Measurements from ENCODE around the gene GREB1.

Gene GREB1

DNA sequence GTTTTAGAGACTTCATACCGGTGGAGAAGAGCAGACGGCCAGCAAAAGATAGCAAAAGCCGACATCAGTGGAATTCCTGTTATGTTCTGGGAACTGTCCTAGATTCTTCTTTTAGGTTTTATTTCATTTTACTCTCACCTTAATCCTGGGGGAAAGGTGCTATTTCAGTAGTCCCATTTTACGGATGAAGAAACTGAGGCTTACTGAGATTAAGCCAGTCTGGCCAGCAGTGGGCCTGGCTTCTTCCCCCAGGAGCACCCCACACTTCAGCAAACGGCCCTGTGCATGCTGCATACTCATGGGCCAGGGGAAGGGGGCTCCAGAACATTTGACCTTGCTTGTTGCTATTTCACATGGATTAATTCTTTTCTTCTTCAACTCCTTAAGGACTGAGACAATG, 79.5 kb downstream of the GREB1 start:
- DNase-seq: no peak

DNA sequence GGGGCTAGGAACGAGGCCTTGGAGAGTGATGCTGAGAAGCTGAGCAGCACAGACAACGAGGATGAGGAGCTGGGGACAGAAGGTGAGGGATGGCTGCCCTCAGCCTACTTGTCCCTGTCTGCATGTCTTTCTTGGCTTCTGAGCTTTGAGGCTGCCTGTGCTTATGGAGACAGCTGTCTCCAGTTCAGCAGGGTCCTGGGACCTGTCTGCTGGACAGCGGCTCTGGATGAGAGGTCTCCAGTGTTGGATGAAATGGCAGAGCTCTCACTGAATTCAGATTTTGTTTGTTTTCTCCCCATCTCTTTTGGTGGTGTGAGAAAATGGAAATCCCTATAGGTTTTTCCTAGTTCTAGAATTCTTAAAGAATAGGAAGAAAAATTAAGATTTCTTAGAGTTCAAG, 81.4 kb downstream of the GREB1 start:
- no peak for DNase-seq

- no peak for DNase-seq
Observed at GRCh38 chr2:11616097-11616687, 82.3 kb downstream of the GREB1 start.

- no peak for DNase-seq
Observed at GRCh38 chr2:11616851-11617415, 83.1 kb downstream of the GREB1 start.

DNA sequence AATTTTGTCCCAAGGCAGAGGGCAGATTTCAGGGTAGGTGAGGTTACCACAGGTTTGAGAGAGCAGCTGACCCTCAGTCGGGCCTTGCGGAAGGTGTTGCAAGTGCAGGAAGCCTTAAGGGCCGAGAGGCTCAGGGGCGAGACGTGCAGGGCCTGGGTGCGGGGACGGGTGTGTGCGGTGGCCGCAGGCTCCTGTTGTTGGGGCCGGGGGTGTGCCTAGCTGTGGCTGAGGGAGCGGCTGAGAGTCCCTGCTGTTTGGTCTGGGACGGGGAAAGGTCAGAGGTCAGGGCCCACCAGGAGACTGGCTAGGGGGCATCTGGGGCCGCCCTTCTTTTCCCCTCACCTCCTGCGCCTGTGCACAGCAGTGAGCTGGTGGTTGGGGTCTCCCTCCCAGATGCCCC, 83.7 kb downstream of the GREB1 start:
- DNase-seq: no peak

- no peak for DNase-seq
Observed at GRCh38 chr2:11617984-11618707, 84.3 kb downstream of the GREB1 start.

DNA sequence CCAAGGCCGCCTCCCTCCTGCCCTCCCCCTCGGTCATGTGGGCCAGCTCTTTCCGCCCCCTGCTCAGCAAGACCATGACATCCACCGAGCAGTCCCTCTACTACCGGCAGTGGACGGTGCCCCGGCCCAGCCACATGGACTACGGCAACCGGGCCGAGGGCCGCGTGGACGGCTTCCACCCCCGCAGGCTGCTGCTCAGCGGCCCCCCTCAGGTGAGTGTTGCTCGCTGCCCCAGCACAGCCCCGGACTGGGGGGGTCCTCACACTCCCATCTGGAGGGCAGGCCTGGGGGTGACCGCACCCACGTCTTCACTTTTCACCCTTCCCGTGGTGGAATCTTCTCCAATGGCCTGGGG, 84.8 kb downstream of the GREB1 start:
- DNase-seq: no peak

- DNase-seq: no peak
Observed at GRCh38 chr2:11621410-11621809, 87.6 kb downstream of the GREB1 start.

DNA sequence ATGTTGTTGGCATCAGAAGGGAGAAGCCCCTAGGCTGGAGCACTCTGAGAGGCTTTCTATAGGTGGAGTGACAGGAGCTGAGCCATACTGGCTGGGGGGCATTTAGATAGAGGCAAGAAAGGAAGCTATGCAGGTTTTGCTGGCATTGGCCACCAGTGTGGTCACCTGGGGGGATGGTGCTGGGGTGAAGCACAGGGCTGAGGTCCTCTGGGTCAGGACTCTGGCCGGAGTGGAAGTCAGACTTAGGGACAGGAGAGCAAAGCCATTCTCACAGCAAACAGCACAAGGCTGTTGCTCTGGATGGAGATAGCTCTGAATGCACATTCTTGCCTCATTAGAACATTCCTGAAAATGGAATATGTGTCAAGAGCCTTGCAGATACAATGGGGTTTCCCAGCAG, 88.8 kb downstream of the GREB1 start:
- no peak for DNase-seq

GRCh38 chr2:11624893-11625292, 91.0 kb downstream of the GREB1 start:
- DNase-seq: no peak

- DNase-seq: no peak
Observed at GRCh38 chr2:11625671-11626070, 91.8 kb downstream of the GREB1 start.

- no peak for DNase-seq
Observed at GRCh38 chr2:11628675-11629074, 94.8 kb downstream of the GREB1 start.

GRCh38 chr2:11629215-11629614, 95.4 kb downstream of the GREB1 start:
- DNase-seq: no peak

DNA sequence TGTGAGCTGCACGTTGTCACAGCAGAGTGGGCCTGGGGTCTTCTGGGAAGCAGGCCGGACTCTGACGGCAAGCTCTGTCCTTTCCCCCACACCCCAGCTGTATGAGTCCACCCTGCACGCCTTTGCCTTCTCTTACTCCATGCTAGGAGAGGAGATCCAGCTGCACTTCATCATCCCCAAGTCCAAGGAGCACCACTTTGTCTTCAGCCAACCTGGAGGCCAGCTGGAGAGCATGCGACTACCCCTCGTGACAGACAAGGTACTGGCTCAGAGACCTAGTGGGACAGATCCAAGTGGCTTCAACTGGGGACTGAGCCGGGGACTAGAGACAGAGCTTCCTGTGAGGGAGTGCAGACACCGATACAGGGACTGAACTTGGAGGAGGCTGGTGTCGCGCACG, 96.0 kb downstream of the GREB1 start:
- no peak for DNase-seq

GRCh38 chr2:11630855-11631254, 97.0 kb downstream of the GREB1 start:
- no peak for DNase-seq

DNA sequence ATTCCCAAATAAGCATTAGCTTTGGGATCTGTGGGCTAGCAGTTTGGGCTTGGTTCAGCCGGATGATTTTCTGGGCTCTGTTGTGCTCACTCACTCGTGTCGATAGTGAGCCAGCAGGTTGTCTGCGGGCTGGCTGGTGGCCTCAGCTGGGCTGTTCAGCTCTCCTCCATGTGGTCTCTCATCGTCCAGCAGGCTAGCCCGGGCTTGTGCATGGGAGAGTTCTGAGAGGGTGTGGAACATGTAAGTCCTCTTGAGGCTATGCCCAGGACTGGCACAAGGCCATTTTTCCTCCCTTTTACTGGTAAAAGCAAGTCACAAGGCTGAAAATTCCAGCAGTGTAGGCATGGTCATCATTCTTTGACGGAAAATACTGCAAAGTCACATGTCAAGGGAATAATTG, 97.6 kb downstream of the GREB1 start:
- DNase-seq: no peak

- no peak for DNase-seq
Observed at GRCh38 chr2:11633923-11634478, 100.2 kb downstream of the GREB1 start.

DNA sequence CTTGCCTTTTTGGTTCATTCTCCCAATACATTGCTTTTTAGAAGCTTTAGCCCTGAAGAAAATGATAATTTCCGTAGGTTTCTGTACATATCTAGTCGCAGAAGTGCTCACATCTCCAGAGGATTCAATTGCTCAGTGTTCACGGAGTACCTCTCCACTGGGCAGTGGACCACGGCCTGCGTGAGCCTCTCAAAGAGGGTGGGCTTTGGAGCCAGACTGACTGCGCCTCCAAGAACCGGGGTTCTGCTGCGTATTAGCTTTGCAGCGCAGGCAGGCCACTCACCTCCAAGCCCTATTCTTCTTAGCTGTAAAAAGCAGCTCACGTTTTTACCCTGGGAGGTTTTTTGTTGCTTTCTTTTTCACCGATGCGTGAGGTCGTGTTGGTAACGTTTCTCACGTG, 100.7 kb downstream of the GREB1 start:
- DNase-seq: no peak

GRCh38 chr2:11635141-11635540, 101.3 kb downstream of the GREB1 start:
- no peak for DNase-seq

DNA sequence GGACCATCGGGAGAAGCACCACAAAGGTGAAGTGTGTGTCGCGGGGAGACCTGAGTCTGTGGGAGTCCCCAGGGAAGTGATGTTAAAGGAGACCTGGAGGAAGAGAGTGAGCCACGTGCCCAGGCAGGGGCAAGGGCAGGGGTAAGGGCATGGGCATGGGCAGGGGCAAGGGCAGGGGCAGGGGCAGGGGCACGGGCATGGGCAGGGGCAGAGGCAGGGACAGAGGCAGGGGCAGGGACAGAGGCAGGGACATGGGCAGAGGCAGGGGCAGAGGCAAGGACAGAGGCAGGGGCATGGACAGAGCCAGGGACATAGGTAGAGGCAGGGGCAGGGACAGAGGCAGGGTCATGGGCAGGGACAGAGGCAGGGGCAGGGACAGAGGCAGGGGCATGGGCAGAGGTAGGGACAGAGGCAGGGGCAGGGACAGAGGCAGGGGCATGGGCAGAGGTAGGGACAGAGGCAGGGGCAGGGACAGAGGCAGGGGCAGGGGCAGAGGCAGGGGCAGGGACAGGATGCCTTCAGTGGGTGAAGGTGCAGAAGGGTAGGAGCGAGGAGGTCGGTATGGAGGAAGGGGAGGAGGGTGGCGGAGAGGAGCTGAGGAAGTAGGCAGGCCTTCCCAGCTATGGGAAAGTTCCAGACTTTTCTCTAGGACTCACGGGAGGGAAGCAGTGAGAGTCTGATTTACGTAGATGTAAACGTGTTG, 102.9 kb downstream of the GREB1 start:
- no peak for DNase-seq

DNA sequence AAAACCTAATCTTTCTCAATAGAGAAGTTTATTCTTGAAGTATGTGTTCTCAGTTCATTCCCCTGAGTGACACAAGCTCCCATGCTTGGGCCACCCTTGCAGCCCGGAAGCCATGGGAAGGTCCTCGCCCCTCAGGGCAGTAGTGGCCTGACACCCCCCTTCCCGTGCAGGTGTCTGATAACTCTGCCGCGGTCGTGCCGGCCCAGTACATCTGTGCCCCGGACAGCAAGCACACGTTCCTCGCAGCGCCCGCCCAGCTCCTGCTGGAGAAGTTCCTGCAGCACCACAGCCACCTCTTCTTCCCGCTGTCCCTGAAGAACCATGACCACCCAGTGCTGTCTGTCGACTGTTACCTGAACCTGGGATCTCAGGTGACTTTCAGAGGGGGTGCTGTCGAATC, 103.7 kb downstream of the GREB1 start:
- DNase-seq: no peak

GRCh38 chr2:11639503-11639902, 105.7 kb downstream of the GREB1 start:
- no peak for DNase-seq

DNA sequence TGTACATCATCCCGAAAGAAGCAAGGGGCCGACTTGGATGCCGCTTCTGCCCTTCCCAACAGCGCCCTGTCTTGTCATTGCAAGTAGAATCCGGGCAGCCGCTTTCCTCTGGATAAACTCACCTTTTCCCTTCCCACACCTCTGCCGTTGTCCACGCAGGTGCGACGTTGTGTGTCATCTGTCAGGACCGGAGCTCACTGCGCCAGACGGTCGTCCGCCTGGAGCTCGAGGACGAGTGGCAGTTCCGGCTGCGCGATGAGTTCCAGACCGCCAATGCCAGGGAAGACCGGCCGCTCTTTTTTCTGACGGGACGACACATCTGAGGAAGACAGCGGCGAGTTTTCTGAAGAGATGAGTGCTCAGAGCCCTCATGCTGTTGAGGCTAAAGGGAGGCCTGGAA, 106.3 kb downstream of the GREB1 start:
- DNase-seq: no peak

DNA sequence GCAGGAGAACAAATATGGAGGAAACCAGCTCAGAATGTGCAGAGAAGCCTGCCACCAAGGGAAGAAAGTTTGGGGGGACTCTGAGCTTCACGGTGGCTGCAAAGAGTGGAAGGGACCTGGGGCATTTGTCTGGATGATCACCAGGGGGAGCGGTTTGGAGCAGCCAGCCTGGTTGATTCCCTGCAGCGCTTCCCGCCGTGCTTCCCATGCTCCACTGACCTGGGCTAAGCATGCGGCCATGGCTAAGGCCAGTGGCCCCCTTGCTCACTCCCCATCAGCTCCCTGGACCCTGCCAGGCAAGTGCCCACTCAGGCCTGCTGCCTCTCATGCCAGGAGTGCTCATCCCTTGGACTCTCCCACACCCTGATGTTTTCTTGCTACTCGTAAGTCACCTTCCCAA, 109.1 kb downstream of the GREB1 start:
- DNase-seq: no peak
